Panc1 (cell line): Measurements from ENCODE around the gene TRIM14.
A peak's percentile ranks its signal among the peaks of the same experiment; 100 is the strongest.

ENCODE experiments used
- CTCF ChIP-seq: fragments of 450-650 bp; IDR thresholded peaks from 2 replicates; pipeline ENCODE4 v1.5.1; 2017; ENCODE audit warnings: mild to moderate bottlenecking
- REST ChIP-seq, 2 experiments: IDR thresholded peaks; 2 replicates each; pipeline ENCODE4 v1.6.1; 2011 to 2012; ENCODE audit warnings: low read depth in 2 of 2, control low read depth in 1 of 2, low read length in 1 of 2, mild to moderate bottlenecking in 1 of 2, moderate library complexity in 1 of 2; ENCODE audit not compliant: insufficient read depth in 1 of 2

- no peak for TF ChIP-seq REST (IDR thresholded peaks at IDR 0.05; ENCODE audit: insufficient read depth in 1 of 2, low read depth in 2 of 2, low read length in 1 of 2)
- TF ChIP-seq CTCF: peak; percentile 82
These were observed 84.2 kb downstream of the TRIM14 start for GRCh38 chr9:98034593-98035546.
